H9 (cell line): Measurements from ENCODE around the gene TERT. TPM values are rescaled to one million over a fixed set of nuclear protein-coding genes. Genes with fewer than 3 reads are reported as not detected.

ENCODE experiments used
- DNase-seq: peaks from one replicate; pipeline ENCODE4 v3.0.0-alpha.2; 2017
- H2AFZ ChIP-seq: one replicate; pipeline ENCODE4 v1.6.1; 2013; ENCODE audit warnings: mild to moderate bottlenecking, low read length, control low read depth, moderate library complexity
- H2AK5ac ChIP-seq: 2 replicates; pipeline ENCODE4 v1.6.1; 2013; ENCODE audit warnings: low read length, control low read depth, mixed read lengths; ENCODE audit not compliant: insufficient read length
- H2BK120ac ChIP-seq: one replicate; pipeline ENCODE4 v1.6.1; 2013; ENCODE audit warnings: low read depth, mild to moderate bottlenecking, low read length, control low read depth, inconsistent platforms; ENCODE audit not compliant: poor library complexity, severe bottlenecking
- H2BK12ac ChIP-seq: 2 replicates; pipeline ENCODE4 v1.6.1; 2013; ENCODE audit warnings: low read length, control low read depth, mixed read lengths, low read depth; ENCODE audit not compliant: insufficient read length
- H2BK15ac ChIP-seq: 2 replicates; pipeline ENCODE4 v1.6.1; 2013; ENCODE audit warnings: low read depth, low read length, control low read depth
- H2BK20ac ChIP-seq: one replicate; pipeline ENCODE4 v1.6.1; 2013; ENCODE audit warnings: low read depth, mild to moderate bottlenecking, low read length, control low read depth, inconsistent platforms; ENCODE audit not compliant: poor library complexity, severe bottlenecking
- H2BK5ac ChIP-seq: 2 replicates; pipeline ENCODE4 v1.6.1; 2013; ENCODE audit warnings: low read length, control low read depth, mixed read lengths; ENCODE audit not compliant: insufficient read length
- H3K14ac ChIP-seq: 2 replicates; pipeline ENCODE4 v1.6.1; 2013; ENCODE audit warnings: low read length, control low read depth; ENCODE audit not compliant: insufficient read depth
- H3K18ac ChIP-seq: 2 replicates; pipeline ENCODE4 v1.6.1; 2013; ENCODE audit warnings: low read depth, mild to moderate bottlenecking, mixed read lengths, low read length, control low read depth; ENCODE audit not compliant: insufficient read length
- H3K23ac ChIP-seq: 2 replicates; pipeline ENCODE4 v1.6.1; 2013; ENCODE audit warnings: low read length, control low read depth, mixed read lengths, low read depth; ENCODE audit not compliant: insufficient read length
- H3K23me2 ChIP-seq: 2 replicates; pipeline ENCODE4 v1.6.1; 2013; ENCODE audit warnings: low read depth, mild to moderate bottlenecking, mixed read lengths, low read length, control low read depth; ENCODE audit not compliant: insufficient read length, poor library complexity, severe bottlenecking
- H3K27ac ChIP-seq: 2 replicates; pipeline ENCODE4 v1.5.1; 2013; ENCODE audit warnings: low read length, control low read depth, mixed read lengths, low read depth; ENCODE audit not compliant: insufficient read length
- H3K27me3 ChIP-seq: 2 replicates; pipeline ENCODE4 v1.6.1; 2013; ENCODE audit warnings: low read length, control low read depth, inconsistent platforms; ENCODE audit not compliant: insufficient read depth
- H3K4ac ChIP-seq: 2 replicates; pipeline ENCODE4 v1.6.1; 2013; ENCODE audit warnings: low read depth, mild to moderate bottlenecking, control low read depth, inconsistent platforms, low read length, moderate library complexity
- H3K4me1 ChIP-seq: 2 replicates; pipeline ENCODE4 v1.6.1; 2013; ENCODE audit warnings: low read length, control low read depth, inconsistent platforms; ENCODE audit not compliant: insufficient read depth
- H3K4me2 ChIP-seq: 2 replicates; pipeline ENCODE4 v1.6.1; 2013; ENCODE audit warnings: low read length, control low read depth, mixed read lengths; ENCODE audit not compliant: insufficient read length, insufficient read depth
- H3K56ac ChIP-seq: 2 replicates; pipeline ENCODE4 v1.6.1; 2013; ENCODE audit warnings: low read depth, mild to moderate bottlenecking, mixed read lengths, low read length, control low read depth; ENCODE audit not compliant: insufficient read length
- H3K79me1 ChIP-seq: 2 replicates; pipeline ENCODE4 v1.6.1; 2013; ENCODE audit warnings: low read depth, mild to moderate bottlenecking, moderate library complexity, low read length, control low read depth, inconsistent platforms; ENCODE audit not compliant: insufficient read depth, poor library complexity, severe bottlenecking
- H3K79me2 ChIP-seq: 2 replicates; pipeline ENCODE4 v1.6.1; 2013; ENCODE audit warnings: low read length, control low read depth, inconsistent platforms; ENCODE audit not compliant: insufficient read depth
- H3K9ac ChIP-seq: 2 replicates; pipeline ENCODE4 v1.6.1; 2013; ENCODE audit warnings: low read length, control low read depth, mixed read lengths; ENCODE audit not compliant: insufficient read length; ENCODE audit errors: extremely low read depth
- H3K9me3 ChIP-seq: one replicate; pipeline ENCODE4 v1.6.1; 2013; ENCODE audit warnings: low read depth, low read length, inconsistent platforms; ENCODE audit not compliant: control insufficient read depth
- H3T11ph ChIP-seq: one replicate; pipeline ENCODE4 v1.6.1; 2013; ENCODE audit warnings: mild to moderate bottlenecking, low read length, control low read depth, inconsistent platforms
- H4K20me1 ChIP-seq: one replicate; pipeline ENCODE4 v1.6.1; 2013; ENCODE audit not compliant: control insufficient read depth, insufficient read length, insufficient read depth
- H4K5ac ChIP-seq: 2 replicates; pipeline ENCODE4 v1.6.1; 2013; ENCODE audit warnings: low read depth, mild to moderate bottlenecking, mixed read lengths, low read length, control low read depth; ENCODE audit not compliant: insufficient read length
- H4K8ac ChIP-seq: replicated peaks from 2 replicates; pipeline ENCODE4 v1.6.1; 2013; ENCODE audit warnings: low read length, control low read depth, mixed read lengths, low read depth; ENCODE audit not compliant: insufficient read length
- H4K91ac ChIP-seq: 2 replicates; pipeline ENCODE4 v1.6.1; 2013; ENCODE audit warnings: low read depth, mild to moderate bottlenecking, moderate library complexity, mixed read lengths, low read length, control low read depth; ENCODE audit not compliant: insufficient read length
- H3K27ac Mint-ChIP-seq, 3 experiments: 2 replicates in 2 of 3; 3 replicates in 1 of 3; pipeline ENCODE4 v1.8.0; 2020 to 2021; ENCODE audit warnings: mixed read lengths in 3 of 3, mild to moderate bottlenecking in 1 of 3, moderate library complexity in 1 of 3
- H3K27me3 Mint-ChIP-seq: 2 replicates; pipeline ENCODE4 v1.8.0; 2021; ENCODE audit warnings: low read depth, mild to moderate bottlenecking, moderate library complexity, mixed read lengths
- H3K36me3 Mint-ChIP-seq, 3 experiments: 2 replicates in 2 of 3; 3 replicates in 1 of 3; pipeline ENCODE4 v1.8.0; 2020 to 2021; ENCODE audit warnings: low read depth in 3 of 3, mixed read lengths in 3 of 3; ENCODE audit not compliant: insufficient read depth in 1 of 3
- H3K4me1 Mint-ChIP-seq, 2 experiments: 2 replicates each; pipeline ENCODE4 v1.8.0; 2020; ENCODE audit warnings: mixed read lengths in 2 of 2
- H3K4me3 Mint-ChIP-seq, 2 experiments: 2 replicates in 1 of 2; 3 replicates in 1 of 2; pipeline ENCODE4 v1.8.0; 2020 to 2021; ENCODE audit warnings: mild to moderate bottlenecking in 2 of 2, mixed read lengths in 2 of 2, moderate library complexity in 1 of 2
- H3K9me3 Mint-ChIP-seq, 2 experiments: 2 replicates in 1 of 2; 3 replicates in 1 of 2; pipeline ENCODE4 v1.8.0; 2020; ENCODE audit warnings: mild to moderate bottlenecking in 2 of 2, mixed read lengths in 2 of 2, moderate library complexity in 1 of 2
- WGBS: extraction: QIAGEN DNeasy Blood & Tissue Kit; methylation state at CpG from one replicate; pipeline ENCODE4 v1.1.7; 2013; ENCODE audit warnings: missing lambda C conversion rate, low lambda C conversion rate, mixed read lengths; ENCODE audit not compliant: insufficient read length; ENCODE audit errors: extremely low coverage; 5-methylcytosine and 5-hydroxymethylcytosine counted together
- total RNA-seq: library from RNA; stranded (reverse); gene quantifications from 2 replicates; pipeline ENCODE4 v1.2.1, GENCODE V29; 2021
- TF ChIP-seq, protein P1 (sequence below): fragments of 200-600 bp; sonication (generic); conservative IDR thresholded peaks from 3 replicates; pipeline ENCODE4 v1.8.0; 2021; ENCODE audit warnings: antibody characterized with exemption, mild to moderate bottlenecking

The TERT gene
- total RNA-seq, 1 experiment from 2014 or later, result 15.5 TPM

DNA sequence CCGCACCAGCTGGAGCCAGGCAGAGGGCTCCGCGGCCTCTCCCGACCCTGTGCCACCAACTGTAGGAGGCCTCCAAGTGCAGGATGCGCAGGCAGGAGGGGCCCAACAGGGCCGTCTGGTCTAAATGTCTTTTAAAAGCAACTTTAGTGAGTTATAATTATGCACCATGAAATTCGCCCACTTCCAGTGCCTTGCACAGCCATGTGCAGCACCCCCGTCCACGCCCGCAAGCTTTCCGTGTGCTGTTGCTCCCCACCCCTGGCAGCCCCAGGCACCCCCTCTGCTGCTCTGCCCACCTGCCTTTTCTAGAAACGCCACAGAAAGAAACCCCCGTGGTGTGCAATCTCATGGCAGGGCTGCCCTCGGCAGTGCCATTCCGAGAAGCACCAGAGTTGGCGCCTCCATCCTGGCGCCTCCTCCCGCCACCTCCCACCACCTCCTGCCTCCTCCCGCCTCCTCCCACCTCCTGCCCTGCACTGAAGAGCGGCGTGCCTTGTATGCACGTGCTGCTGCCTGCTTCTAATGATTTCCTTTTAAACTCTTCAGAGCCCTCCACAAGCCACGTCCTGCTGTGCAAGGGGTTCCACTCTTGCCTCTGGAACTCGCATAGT, 77.2 kb downstream of the TERT start:
- no peaks in the 10 kb centered on the region for H3K4me1 ChIP-seq
- H2AFZ ChIP-seq, result no peak overlapping the region
- no peaks in the 10 kb centered on the region for H4K20me1 ChIP-seq
- peaks cover 10% of the 10 kb centered on the region for H3K27me3 Mint-ChIP-seq
- no peak overlapping the region for H3K4me3 Mint-ChIP-seq
- H2BK120ac ChIP-seq, result no peak overlapping the region
- no peak overlapping the region for H2BK12ac ChIP-seq
- H3K9ac ChIP-seq, result no peak overlapping the region
- TF ChIP-seq, protein P1, sequence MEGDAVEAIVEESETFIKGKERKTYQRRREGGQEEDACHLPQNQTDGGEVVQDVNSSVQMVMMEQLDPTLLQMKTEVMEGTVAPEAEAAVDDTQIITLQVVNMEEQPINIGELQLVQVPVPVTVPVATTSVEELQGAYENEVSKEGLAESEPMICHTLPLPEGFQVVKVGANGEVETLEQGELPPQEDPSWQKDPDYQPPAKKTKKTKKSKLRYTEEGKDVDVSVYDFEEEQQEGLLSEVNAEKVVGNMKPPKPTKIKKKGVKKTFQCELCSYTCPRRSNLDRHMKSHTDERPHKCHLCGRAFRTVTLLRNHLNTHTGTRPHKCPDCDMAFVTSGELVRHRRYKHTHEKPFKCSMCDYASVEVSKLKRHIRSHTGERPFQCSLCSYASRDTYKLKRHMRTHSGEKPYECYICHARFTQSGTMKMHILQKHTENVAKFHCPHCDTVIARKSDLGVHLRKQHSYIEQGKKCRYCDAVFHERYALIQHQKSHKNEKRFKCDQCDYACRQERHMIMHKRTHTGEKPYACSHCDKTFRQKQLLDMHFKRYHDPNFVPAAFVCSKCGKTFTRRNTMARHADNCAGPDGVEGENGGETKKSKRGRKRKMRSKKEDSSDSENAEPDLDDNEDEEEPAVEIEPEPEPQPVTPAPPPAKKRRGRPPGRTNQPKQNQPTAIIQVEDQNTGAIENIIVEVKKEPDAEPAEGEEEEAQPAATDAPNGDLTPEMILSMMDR, result no peak
- no peaks in the 10 kb centered on the region for H3K27me3 ChIP-seq
- no peak overlapping the region for H2AK5ac ChIP-seq
- no peak overlapping the region for H2BK20ac ChIP-seq
- H3K9me3 ChIP-seq, result no peaks in the 10 kb centered on the region
- no peak overlapping the region for H4K5ac ChIP-seq
- H3K4me2 ChIP-seq, result no peak overlapping the region
- no CpG with 5 or more reads among the region's 24 CpGs for WGBS
- H4K91ac ChIP-seq, result no peak overlapping the region
- no peaks in the 10 kb centered on the region for H3K79me2 ChIP-seq
- no peak overlapping the region for H3K4ac ChIP-seq
- no peak overlapping the region for H3K27ac ChIP-seq
- no peak overlapping the region for H3K27ac Mint-ChIP-seq
- no peak overlapping the region for H3K56ac ChIP-seq
- H3K23ac ChIP-seq, result no peak overlapping the region
- DNase-seq, result peak; percentile 57
- H3K18ac ChIP-seq, result no peak overlapping the region
- no peaks in the 10 kb centered on the region for H3K79me1 ChIP-seq
- no peaks in the 10 kb centered on the region for H3K23me2 ChIP-seq
- peaks cover 0 to 8% of the 10 kb centered on the region in 2 experiments; a peak in 3 of 5 replicates for H3K9me3 Mint-ChIP-seq
- no peak overlapping the region for H4K8ac ChIP-seq
- no peak overlapping the region for H3K14ac ChIP-seq
- no peaks in the 10 kb centered on the region; a peak in 1 of 7 replicates for H3K36me3 Mint-ChIP-seq
- H2BK15ac ChIP-seq, result no peak overlapping the region
- no peak overlapping the region for H3T11ph ChIP-seq
- H2BK5ac ChIP-seq, result no peak overlapping the region
- H3K4me1 Mint-ChIP-seq, result peaks cover 3 to 6% of the 10 kb centered on the region in 2 experiments; a peak in 2 of 4 replicates
